HG02798 (cell line): Measurements from ENCODE around the gene SND1.

ENCODE experiments used
- ATAC-seq: cut with Tn5 transposase; IDR thresholded peaks from one replicate; pipeline ENCODE4 v1.9.1; 2021; ENCODE audit warnings: mild to moderate bottlenecking; ENCODE audit not compliant: unreplicated experiment, poor library complexity

SND1 gene

DNA sequence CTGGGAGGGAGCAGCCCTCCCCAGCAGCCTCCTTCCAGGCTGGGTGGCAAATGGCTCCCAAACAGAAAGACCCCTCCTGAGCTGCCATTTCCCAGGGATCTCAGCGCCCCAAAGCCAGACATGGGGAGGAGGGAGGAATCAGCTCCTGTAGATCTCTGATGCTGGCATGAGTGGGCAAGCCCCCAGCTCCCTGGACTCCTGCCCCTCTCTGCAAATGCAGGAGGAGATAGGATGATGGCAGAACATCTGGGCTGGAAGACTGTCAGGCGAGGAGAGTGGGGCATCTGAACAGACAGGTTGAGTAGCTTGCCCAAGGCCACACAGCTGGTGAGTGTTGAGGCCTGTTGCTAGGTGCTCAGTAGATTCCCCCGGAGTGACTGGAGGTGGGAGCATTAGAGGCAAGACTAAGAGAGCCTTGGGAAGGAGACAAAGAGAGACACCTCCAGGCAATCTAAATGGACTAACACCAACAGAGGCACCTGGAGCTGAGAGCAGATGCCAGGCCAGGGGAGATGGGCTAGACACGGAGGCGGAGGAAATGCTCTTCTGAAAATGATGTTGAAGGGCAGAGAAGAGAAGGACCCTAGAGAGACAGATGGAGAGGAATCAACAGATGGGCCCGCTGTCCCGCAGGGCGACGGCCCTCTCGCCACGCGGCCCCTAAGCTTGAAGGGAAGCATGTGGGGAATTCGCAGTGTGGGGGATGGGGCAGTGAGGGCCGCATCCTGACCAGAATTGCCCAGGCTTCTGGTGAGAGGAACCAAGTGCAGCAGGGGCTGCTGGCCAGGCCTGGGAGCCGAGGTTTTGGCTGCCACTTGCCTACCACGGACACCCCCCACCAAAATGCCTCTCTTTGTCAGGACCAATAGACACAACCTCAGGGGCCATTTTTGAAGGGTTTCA is 464.1 kb downstream of the SND1 start:
- no peak for ATAC-seq

DNA sequence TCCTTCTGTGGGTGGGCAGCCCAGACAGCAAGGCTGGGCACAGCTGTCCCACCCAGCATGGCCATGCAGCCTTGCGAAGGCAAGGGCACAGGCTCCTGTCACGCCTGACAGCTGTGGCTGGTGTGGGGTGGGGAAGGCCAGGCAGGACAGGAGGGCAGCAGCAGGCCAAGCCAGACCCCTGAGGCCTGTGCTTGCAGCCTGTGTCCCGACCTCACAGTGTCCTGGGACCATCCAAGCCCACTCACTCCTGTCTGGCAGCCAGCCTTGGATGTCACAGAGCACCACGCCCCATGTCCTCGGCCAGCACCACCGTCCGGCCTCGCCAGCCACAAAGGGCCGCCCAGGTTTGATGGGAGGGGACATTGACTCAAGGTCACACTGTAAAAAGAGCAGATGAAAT is 464.7 kb downstream of the SND1 start:
- no peak for ATAC-seq

DNA sequence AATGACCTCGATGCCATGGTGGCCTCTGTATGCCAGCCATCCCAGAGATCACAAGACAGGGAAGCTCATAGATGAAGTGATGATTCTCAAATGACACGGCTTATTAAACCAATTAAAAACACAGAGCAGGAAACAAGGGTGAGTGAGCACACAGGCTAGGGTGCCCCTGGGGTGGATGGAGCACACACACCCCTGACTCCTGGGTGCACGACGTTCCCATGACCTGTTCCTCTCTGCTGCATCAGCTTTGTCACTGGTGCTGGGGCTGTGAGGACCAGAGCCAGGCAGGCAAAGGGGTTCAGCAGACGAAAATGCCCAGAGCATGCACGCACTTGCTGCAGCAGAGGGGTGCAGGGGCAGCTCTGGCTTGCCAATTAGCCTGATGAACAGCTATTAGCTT is 465.7 kb downstream of the SND1 start:
- ATAC-seq: no peak

GRCh38 chr7:128119036-128119435 is 467.0 kb downstream of the SND1 start:
- ATAC-seq: no peak

DNA sequence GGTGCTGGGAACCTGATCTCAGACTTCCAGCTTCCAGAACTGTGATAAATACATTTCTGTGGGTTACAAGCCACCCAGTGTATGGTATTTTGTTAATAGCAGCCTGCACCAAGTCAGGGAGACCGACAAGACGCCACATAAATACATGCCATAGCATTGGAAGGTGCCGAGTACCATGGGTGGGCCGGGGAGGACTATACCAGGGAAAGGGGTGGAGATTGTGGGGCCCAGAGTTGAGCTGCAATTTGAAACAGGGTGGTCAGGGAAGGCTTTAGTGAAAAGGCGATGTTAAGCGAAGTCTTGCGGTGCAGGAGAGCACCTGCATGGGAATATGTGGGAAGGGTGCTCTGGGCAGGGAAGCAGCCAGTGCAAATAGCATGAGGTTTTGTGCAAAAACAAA is 468.1 kb downstream of the SND1 start:
- ATAC-seq: no peak

DNA sequence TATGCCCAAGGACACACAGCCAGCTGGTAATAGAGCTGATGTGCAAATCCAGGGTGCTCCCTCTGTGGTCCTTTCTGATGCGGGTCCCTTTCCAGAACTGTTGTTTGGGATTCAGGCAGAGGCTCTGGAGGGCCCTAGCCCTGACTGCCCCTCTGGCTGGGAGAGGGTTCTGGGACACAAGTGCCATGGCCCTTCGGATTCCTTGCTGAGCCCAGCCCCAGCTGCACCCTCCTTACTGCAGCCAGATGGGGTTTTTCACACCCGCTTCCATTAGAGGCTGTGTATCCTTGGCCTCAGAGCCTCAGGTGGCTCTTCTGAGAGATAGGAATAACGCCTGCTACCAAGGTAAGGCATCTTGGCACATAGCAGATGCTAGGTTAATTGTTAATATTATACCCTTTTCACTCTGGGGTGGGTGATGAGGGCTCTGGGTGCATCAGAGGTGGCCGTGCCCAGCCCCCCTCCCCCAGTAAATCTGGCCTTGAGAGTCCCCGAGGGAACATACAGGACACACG is 469.0 kb downstream of the SND1 start:
- no peak for ATAC-seq

DNA sequence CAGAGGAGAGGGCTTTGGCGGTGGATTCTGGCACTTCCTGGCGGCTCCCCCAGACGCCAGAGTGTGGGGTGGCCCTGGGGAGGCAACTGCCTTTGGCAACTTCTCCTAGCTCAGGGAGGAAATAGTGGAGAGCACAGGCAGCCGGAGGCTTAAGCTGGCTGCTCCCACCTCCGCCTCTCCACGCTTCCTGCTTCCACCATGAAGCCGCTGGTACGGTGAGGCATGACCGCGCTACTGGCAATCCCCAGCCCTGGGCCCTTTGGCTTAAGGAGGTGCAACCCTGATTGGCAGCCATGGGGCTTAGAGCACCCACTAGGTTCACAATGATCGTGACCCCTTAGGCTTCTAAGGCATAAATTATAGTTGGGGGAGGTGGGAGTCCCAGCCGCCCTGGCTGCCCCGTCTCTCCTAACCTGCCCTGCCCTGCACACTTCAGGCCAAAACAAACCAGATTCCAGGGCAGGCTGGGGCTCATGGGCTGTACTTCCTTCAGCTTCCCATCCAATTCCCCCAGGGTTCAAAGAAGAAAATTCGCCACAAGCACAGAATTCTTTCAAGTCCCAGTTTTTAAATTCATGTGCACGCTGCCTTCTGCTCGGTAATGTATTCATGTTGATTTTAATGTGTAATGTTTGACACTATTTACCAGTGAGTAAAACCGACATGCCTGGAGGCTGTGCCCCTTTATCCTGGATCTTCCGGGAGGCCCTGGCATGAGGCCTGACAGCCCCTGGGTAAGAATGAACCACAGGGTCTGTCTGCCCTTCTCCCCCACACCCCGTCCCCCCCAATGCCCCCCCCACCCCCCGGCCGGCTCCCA is 469.9 kb downstream of the SND1 start:
- no peak for ATAC-seq

- no peak for ATAC-seq
Observed at GRCh38 chr7:128122576-128123290, 470.7 kb downstream of the SND1 start.

GRCh38 chr7:128123291-128124037 is 471.5 kb downstream of the SND1 start:
- no peak for ATAC-seq

GRCh38 chr7:128124786-128125185 is 472.8 kb downstream of the SND1 start:
- no peak for ATAC-seq

DNA sequence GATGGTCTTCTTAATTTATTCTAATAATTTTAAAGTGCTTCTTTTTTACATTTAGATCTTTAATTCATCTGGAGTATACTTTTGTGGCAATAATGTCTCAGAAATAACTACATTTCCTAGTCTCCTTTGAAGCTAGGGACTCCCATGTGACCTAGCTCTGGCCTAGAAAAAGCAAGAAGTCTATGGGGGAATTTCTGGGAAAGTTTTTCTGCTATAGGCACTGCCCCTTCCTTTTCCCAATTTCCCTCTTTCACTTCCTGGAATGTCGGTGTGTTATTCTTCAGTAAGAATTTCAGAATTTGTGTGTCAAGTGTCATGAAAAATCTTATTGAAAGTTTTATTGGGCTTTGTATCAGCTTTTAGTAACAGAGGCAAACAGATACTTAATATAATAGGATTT is 473.8 kb downstream of the SND1 start:
- ATAC-seq: no peak

DNA sequence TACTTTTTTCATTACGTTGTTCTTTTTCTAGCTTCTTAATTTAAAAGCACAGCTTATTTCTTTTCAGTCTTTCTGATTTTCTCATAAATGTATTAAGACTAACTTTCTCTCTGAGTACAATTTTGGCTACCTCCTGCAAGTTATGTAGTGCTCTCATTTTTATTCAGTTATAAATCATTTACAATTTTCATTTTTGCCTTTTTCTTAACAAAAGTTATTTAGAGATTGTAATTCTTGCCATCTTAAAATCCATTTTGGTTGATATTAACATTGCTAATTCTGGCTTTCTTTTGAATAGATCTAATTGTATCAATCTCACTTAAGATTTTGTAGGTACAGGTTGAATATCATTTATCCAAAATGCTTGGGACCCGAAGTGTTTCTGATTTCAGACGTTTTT is 476.4 kb downstream of the SND1 start:
- ATAC-seq: no peak

DNA sequence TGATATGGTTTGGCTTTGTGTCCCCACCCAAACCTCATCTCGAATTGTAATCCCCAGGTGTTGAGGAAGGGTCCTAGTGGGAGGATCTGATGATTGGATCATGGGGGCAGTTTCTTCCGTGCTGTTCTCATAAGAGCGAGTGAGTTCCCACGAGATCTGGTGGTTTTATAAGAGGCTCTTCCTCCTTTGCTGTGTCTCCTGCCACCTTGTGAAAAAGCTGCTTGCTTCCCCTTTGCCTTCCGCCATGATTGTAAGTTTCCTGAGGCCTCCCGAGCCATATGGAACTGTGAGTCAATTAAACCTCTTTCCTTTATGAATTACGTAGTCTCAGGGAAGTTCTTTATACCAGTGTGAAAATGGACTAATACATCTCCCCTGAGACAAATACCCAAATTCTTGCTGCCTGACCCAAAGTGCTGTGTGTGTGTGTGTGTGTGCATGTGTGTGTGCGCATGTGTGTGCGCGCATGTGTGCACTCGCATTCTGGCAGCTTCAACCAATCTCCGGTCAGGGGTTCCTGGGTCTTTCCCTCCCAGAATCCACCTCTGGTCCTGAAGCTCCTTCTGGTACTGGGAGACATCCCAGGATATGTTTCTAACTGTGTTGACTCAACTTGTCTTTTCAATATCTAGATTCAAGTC is 477.4 kb downstream of the SND1 start:
- ATAC-seq: no peak

- ATAC-seq: no peak
Observed at GRCh38 chr7:128131115-128131514, 479.1 kb downstream of the SND1 start.

DNA sequence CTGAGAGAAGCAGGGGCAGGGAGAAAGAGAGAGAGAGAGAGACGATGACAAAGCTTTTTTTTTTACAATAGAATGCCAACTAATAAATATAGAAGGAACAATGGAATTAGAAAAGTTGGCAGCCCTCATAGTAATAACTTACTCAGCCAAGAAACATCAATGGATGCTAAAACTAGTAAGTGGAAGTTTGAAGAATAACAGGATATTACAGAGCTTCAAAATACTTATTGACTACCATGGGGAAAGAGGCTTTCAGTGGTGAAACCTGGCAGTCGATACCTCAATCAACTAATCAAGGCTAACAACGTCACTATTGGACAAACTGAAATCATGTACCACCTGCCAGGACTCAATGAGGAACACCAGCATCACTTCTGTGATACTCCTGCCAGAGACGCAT is 479.7 kb downstream of the SND1 start:
- ATAC-seq: no peak

GRCh38 chr7:128132426-128133069 is 480.6 kb downstream of the SND1 start:
- no peak for ATAC-seq

- ATAC-seq: no peak
Observed at GRCh38 chr7:128135159-128135514, 483.1 kb downstream of the SND1 start.

DNA sequence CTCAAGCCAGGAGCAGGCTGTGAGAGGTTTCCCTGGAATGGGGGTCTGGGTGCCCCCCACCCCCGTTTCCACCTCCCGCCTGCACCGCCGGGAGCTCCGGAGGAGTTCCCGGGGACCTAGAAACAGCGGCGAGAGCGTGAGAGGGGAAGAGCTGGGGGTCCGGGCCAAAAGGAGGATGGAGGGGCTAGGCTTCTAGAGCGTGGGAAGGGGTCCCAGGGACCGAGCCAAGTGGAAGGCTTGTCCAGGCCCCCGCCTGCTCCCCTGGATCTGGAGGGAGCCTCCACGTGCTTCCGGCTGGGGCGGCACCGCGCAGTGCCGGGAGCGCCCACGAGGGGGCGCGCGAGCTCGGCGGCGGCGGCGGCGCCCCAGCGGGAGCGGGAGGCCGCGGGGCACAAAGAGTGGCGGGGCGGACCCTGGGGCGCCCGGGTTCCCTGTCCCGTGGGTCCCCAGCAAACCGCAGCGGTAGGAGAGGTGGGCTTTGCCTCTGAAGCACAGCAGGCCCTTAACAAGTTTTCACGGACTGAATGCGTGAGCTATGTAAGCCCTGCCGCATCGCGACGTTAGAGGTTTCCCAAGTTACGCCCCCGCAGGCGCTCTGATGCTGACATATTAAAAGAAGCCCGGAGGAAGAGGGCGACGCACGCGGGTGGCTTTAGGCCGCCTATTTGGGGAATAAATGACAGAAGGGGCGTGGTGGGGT is 483.7 kb downstream of the SND1 start:
- peak; percentile 95 for ATAC-seq

GRCh38 chr7:128136215-128136597 is 484.2 kb downstream of the SND1 start:
- ATAC-seq: peak; percentile 20
